ENCODE measurements around the gene SPAG8.

DNA sequence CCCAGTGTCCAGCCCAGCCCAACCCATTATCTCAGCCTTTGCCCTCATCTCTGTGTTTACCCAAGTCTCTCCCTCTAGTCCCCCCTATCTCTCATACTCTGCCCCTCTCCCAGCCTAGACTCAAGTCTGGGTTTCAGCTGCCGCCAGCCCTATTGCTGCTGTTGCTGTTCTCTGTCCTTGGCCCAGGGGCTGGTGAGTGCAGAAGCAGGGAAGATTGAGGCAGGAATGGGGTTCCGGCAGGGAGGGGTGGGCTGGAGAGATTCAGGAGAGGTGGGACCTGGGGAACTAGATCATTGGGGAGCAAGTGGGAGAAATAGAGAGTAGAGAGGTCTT lies 17.7 kb upstream of the SPAG8 start:
- TF ChIP-seq, protein P1, sequence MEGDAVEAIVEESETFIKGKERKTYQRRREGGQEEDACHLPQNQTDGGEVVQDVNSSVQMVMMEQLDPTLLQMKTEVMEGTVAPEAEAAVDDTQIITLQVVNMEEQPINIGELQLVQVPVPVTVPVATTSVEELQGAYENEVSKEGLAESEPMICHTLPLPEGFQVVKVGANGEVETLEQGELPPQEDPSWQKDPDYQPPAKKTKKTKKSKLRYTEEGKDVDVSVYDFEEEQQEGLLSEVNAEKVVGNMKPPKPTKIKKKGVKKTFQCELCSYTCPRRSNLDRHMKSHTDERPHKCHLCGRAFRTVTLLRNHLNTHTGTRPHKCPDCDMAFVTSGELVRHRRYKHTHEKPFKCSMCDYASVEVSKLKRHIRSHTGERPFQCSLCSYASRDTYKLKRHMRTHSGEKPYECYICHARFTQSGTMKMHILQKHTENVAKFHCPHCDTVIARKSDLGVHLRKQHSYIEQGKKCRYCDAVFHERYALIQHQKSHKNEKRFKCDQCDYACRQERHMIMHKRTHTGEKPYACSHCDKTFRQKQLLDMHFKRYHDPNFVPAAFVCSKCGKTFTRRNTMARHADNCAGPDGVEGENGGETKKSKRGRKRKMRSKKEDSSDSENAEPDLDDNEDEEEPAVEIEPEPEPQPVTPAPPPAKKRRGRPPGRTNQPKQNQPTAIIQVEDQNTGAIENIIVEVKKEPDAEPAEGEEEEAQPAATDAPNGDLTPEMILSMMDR (IDR thresholded peaks at IDR 0.05; ENCODE audit: borderline replicate concordance, extremely low read depth, low read length, poor library complexity, severe bottlenecking), result no peak
- no peak for TF ChIP-seq EZH2 (IDR thresholded peaks at IDR 0.05; ENCODE audit: borderline replicate concordance, low read depth, low read length, severe bottlenecking)

Measured in DND-41 (cell line).